HG03135 (cell line): ENCODE results near the gene KASH5.
"Not testable (repeated sequence)": the region's sequence is repeated elsewhere in the genome, so short reads cannot be mapped to it uniquely, and the experiment has no call there.

ENCODE experiments used
- ATAC-seq: cut with Tn5 transposase; IDR thresholded peaks from one replicate; pipeline ENCODE4 v1.9.1; 2021; ENCODE audit warnings: mild to moderate bottlenecking, moderate library complexity; ENCODE audit not compliant: unreplicated experiment

The KASH5 gene

GRCh38 chr19:49361438-49362047 lies 26.5 kb upstream of the KASH5 start:
- ATAC-seq = no peak

GRCh38 chr19:49362048-49362928 lies 25.8 kb upstream of the KASH5 start, which contains the start of gene TEAD2:
Gene TEAD2, minus strand, starts transcription at chr19:49362416. Its CDS starts 2,341 bp downstream, at chr19:49360075.
- ATAC-seq = no peak

- ATAC-seq = no peak
Measured at GRCh38 chr19:49362929-49363267, 25.2 kb upstream of the KASH5 start.

- peak; percentile 65 for ATAC-seq
Measured at GRCh38 chr19:49363268-49364082, 24.6 kb upstream of the KASH5 start, which contains the start of gene DKKL1. Gene DKKL1, plus strand, starts transcription at chr19:49363877. Its CDS starts 122 bp downstream, at chr19:49363999.

GRCh38 chr19:49364083-49364737 lies 23.8 kb upstream of the KASH5 start:
- no peak for ATAC-seq

GRCh38 chr19:49366110-49366509 lies 21.9 kb upstream of the KASH5 start:
- ATAC-seq = no peak

- ATAC-seq = no peak
Measured at GRCh38 chr19:49368711-49369358, 19.2 kb upstream of the KASH5 start.

GRCh38 chr19:49371184-49371583 lies 16.9 kb upstream of the KASH5 start:
- no peak for ATAC-seq

- ATAC-seq = not testable (repeated sequence)
Measured at GRCh38 chr19:49373174-49373573, 14.9 kb upstream of the KASH5 start.

- ATAC-seq = no peak
Measured at GRCh38 chr19:49374665-49375434, 13.2 kb upstream of the KASH5 start.

GRCh38 chr19:49378512-49378911 lies 9.5 kb upstream of the KASH5 start:
- no peak for ATAC-seq

- no peak for ATAC-seq
Measured at GRCh38 chr19:49380391-49380790, 7.7 kb upstream of the KASH5 start.

- ATAC-seq = no peak
Measured at GRCh38 chr19:49382639-49383038, 5.4 kb upstream of the KASH5 start.

GRCh38 chr19:49383599-49383998 lies 4.5 kb upstream of the KASH5 start:
- no peak for ATAC-seq

- ATAC-seq = no peak
Measured at GRCh38 chr19:49389406-49389805, 1.4 kb downstream of the KASH5 start.

- no peak for ATAC-seq
Measured at GRCh38 chr19:49390131-49390928, 2.3 kb downstream of the KASH5 start.

GRCh38 chr19:49390929-49391359 lies 2.9 kb downstream of the KASH5 start:
- no peak for ATAC-seq

GRCh38 chr19:49391581-49392399 lies 3.7 kb downstream of the KASH5 start:
- ATAC-seq = no peak
